K562 (cell line): ENCODE measurements around the gene PHPT1. TPM values are rescaled to one million over a fixed set of nuclear protein-coding genes. Genes with fewer than 3 reads are reported as not detected.

Source experiments
- BRCA1 ChIP-seq, 2 experiments: fragments of 450-650 bp in 1 of 2; sonication (generic) in 1 of 2; formaldehyde crosslinking in 1 of 2; IDR thresholded peaks; 2 replicates each; pipeline versions ENCODE4 v1.5.0 to v1.6.1; 2017 to 2020; ENCODE audit warnings: mild to moderate bottlenecking in 1 of 2, missing genetic modification reagents in 1 of 2
- BRD4 ChIP-seq: fragments of 200-600 bp; sonication (generic); IDR thresholded peaks from 2 replicates; pipeline ENCODE4 v1.6.1; 2017; ENCODE audit warnings: inconsistent platforms
- CHD2 ChIP-seq: IDR thresholded peaks from 2 replicates; pipeline ENCODE4 v1.6.1; 2011; ENCODE audit warnings: low read depth, low read length
- CHD4 ChIP-seq: fragments of 200-600 bp; sonication (generic); IDR thresholded peaks from 3 replicates; pipeline ENCODE4 v1.6.1; 2012; ENCODE audit warnings: low read depth, mild to moderate bottlenecking, mixed read lengths, low read length, inconsistent platforms; ENCODE audit not compliant: insufficient read depth, insufficient replicate concordance, poor library complexity, severe bottlenecking
- CREB1 ChIP-seq, 2 experiments: sonication (generic) in 1 of 2; formaldehyde crosslinking in 1 of 2; IDR thresholded peaks; 2 replicates each; pipeline versions ENCODE4 v1.6.1 to v1.8.0; 2012 to 2022; ENCODE audit warnings: inconsistent platforms in 1 of 2, mild to moderate bottlenecking in 1 of 2, missing genetic modification reagents in 1 of 2, moderate library complexity in 1 of 2
- DIDO1 ChIP-seq: fragments of 450-650 bp; IDR thresholded peaks from 2 replicates; pipeline ENCODE4 v1.6.1; 2016; ENCODE audit warnings: low read depth, missing biosample characterization, missing genetic modification characterization
- FOXJ3 ChIP-seq: sonication (generic); formaldehyde crosslinking; IDR thresholded peaks from 2 replicates; pipeline ENCODE4 v1.4.0; 2020; ENCODE audit warnings: mild to moderate bottlenecking, missing genetic modification reagents
- GATAD2A ChIP-seq: fragments of 450-650 bp; IDR thresholded peaks from 2 replicates; pipeline ENCODE4 v1.6.1; 2017
- GTF3C2 ChIP-seq: IDR thresholded peaks from 3 replicates; pipeline ENCODE4 v1.6.1; 2011; ENCODE audit warnings: borderline replicate concordance, mild to moderate bottlenecking, moderate library complexity; ENCODE audit not compliant: insufficient read length; ENCODE audit errors: extremely low read depth
- HCFC1 ChIP-seq: IDR thresholded peaks from 2 replicates; pipeline ENCODE4 v1.6.1; 2012; ENCODE audit warnings: low read depth, low read length, improper control_type of control experiment
- HNRNPLL ChIP-seq: fragments of 200-400 bp; formaldehyde crosslinking; IDR thresholded peaks from 2 replicates; pipeline ENCODE4 v1.6.1; 2017; ENCODE audit warnings: low read length, low read depth, mild to moderate bottlenecking; ENCODE audit not compliant: poor library complexity, severe bottlenecking
- KAT7 ChIP-seq: sonication (generic); formaldehyde crosslinking; IDR thresholded peaks from 2 replicates; pipeline ENCODE4 v1.8.0; 2022; ENCODE audit warnings: missing genetic modification reagents, mild to moderate bottlenecking, borderline replicate concordance
- NFE2L1 ChIP-seq: fragments of 450-650 bp; IDR thresholded peaks from 2 replicates; pipeline ENCODE4 v1.6.1; 2016; ENCODE audit warnings: missing genetic modification characterization, low read depth, mild to moderate bottlenecking, missing compliant biosample characterization, moderate library complexity, borderline replicate concordance
- NR4A1 ChIP-seq, 2 experiments: fragments of 250-450 bp in 1 of 2; fragments of 450-650 bp in 1 of 2; sonication (Bioruptor Pico) in 1 of 2; IDR thresholded peaks; 2 replicates each; pipeline versions ENCODE4 v1.4.0 to v1.6.1; 2016 to 2020; ENCODE audit warnings: mild to moderate bottlenecking in 2 of 2, missing compliant biosample characterization in 1 of 2, missing genetic modification characterization in 1 of 2, moderate library complexity in 1 of 2
- RBM34 ChIP-seq: fragments of 200-400 bp; formaldehyde crosslinking; IDR thresholded peaks from 2 replicates; pipeline ENCODE4 v1.6.1; 2018; ENCODE audit warnings: low read length, borderline replicate concordance; ENCODE audit not compliant: insufficient read depth
- SMARCC2 ChIP-seq: fragments of 450-650 bp; IDR thresholded peaks from 2 replicates; pipeline ENCODE4 v1.6.1; 2017; ENCODE audit warnings: antibody characterized with exemption, moderate library complexity, mild to moderate bottlenecking, low read depth
- ZFP91 ChIP-seq: sonication (generic); formaldehyde crosslinking; IDR thresholded peaks from 2 replicates; pipeline ENCODE4 v1.8.0; 2022; ENCODE audit warnings: mild to moderate bottlenecking, missing genetic modification reagents
- ZNF134 ChIP-seq: fragments of 250-450 bp; sonication (Bioruptor Pico); conservative IDR thresholded peaks from 2 replicates; pipeline ENCODE4 v1.4.0; 2020
- ZNF253 ChIP-seq: fragments of 250-450 bp; sonication (Bioruptor Pico); conservative IDR thresholded peaks from 2 replicates; pipeline ENCODE4 v1.6.1; 2021; ENCODE audit warnings: mild to moderate bottlenecking
- ZNF384 ChIP-seq: IDR thresholded peaks from 2 replicates; pipeline ENCODE4 v1.6.1; 2012; ENCODE audit warnings: low read depth, low read length, improper control_type of control experiment
- ZNF561 ChIP-seq: fragments of 450-650 bp; formaldehyde crosslinking; conservative IDR thresholded peaks from 2 replicates; pipeline ENCODE4 v1.4.0; 2020; ENCODE audit warnings: mild to moderate bottlenecking, moderate library complexity
- ZNF589 ChIP-seq: fragments of 200-800 bp; sonication (Bioruptor generic); IDR thresholded peaks from 2 replicates; pipeline ENCODE4 v1.6.1; 2016; ENCODE audit warnings: low read depth, missing genetic modification characterization, missing compliant biosample characterization
- polyA plus RNA-seq, 8 experiments: library from polyadenylated mRNA; depleted of rRNA in 4 of 8; stranded (reverse) in 5 of 8; unstranded in 3 of 8; fragments of >200 nt; fragmentation: Nextera tagmentation in 2 of 8; fragmentation: Illumina TruSeq in 1 of 8; extraction: Ambion mirVana in 2 of 8; extraction: Trizol in 1 of 8; gene quantifications; 2 replicates each; pipeline versions ENCODE4 v1.2.1 to v1.2.3, GENCODE V29; 2011 to 2014; ENCODE audit warnings: inconsistent platforms in 1 of 8, missing spikeins in 1 of 8
- total RNA-seq, 7 experiments: library from RNA; depleted of rRNA in 6 of 7; stranded (reverse); fragments of >200 nt in 6 of 7; fragmentation: Illumina TruSeq in 2 of 7; extraction: Trizol in 2 of 7; gene quantifications; 2 replicates each; pipeline versions ENCODE4 v1.2.1 to v1.2.3, GENCODE V29; 2011 to 2021; ENCODE audit warnings: low replicate concordance in 1 of 7

PHPT1 gene
- total and polyA plus RNA-seq, 9 of the 15 experiments (the other 6 are each of a cell fraction or from before 2014, with no cell fraction given): 20.9 to 166 (median 129) TPM

GRCh38 chr9:136849038-136849959 lies at the start of gene PHPT1 (continued):
- TF ChIP-seq BRD4 (no peak; the same call in 1 of the 2 replicates), HNRNPLL (peak; percentile 30), ZNF384 (no peak), GATAD2A (no peak), ZFP91 (CRISPR knock-in tag) (peak; percentile 95), SMARCC2 (no peak), CHD4 (no peak), NFE2L1 (no peak), KAT7 (CRISPR knock-in tag) (peak; percentile 45; the same call in 1 of the 2 replicates), RBM34 (no peak), HCFC1 (peak; percentile 63), ZNF253 (no peak), DIDO1 (tag) (no peak), CHD2 (peak; percentile 91), FOXJ3 (CRISPR knock-in tag) (no peak), ZNF134 (no peak), ZNF561 (CRISPR knock-in tag) (no peak), ZNF589 (CRISPR knock-in tag) (0 out of 2 replicates have a peak, but pooled peaks have one; percentile 48), GTF3C2 (no peak), CREB1 (IDR thresholded peaks at IDR 0.05) (peak; percentile 61), CREB1 (CRISPR knock-in tag; IDR thresholded peaks at IDR 0.05) (peak; percentile 46; the same call in 1 of the 2 replicates), BRCA1 (IDR thresholded peaks at IDR 0.05) (no peak), BRCA1 (CRISPR knock-in tag; IDR thresholded peaks at IDR 0.05) (no peak), NR4A1 (CRISPR knock-in tag; IDR thresholded peaks at IDR 0.05) (no peak), NR4A1 (tag; IDR thresholded peaks at IDR 0.05) (no peak)
